Ramos (cell line): Measurements from ENCODE around the gene ABL1.

Source experiments
- in situ Hi-C: fragments of 300-500 bp; cut with MboI; formaldehyde crosslinking; loops from one replicate; pipeline ENCODE4 v1.14.3; 2022; ENCODE audit warnings: low sequenced_read_pairs; ENCODE audit not compliant: unreplicated experiment

Gene ABL1

GRCh38 chr9:130927995-130928900 is 93.2 kb downstream of the ABL1 start:
- in situ Hi-C loops, result no loop called here

- in situ Hi-C loops, result no loop called here
These were observed 94.6 kb downstream of the ABL1 start for GRCh38 chr9:130929571-130930038.

GRCh38 chr9:130930132-130930803 is 95.2 kb downstream of the ABL1 start:
- in situ Hi-C loops, result no loop called here

- in situ Hi-C loops, result no loop called here
These were observed 95.8 kb downstream of the ABL1 start for GRCh38 chr9:130930804-130931349.

- in situ Hi-C loops, result no loop called here
These were observed 96.6 kb downstream of the ABL1 start for GRCh38 chr9:130931508-130932254.

- in situ Hi-C loops, result no loop called here
These were observed 97.4 kb downstream of the ABL1 start for GRCh38 chr9:130932255-130933079.

GRCh38 chr9:130933114-130934046 is 98.3 kb downstream of the ABL1 start:
- in situ Hi-C loops, result no loop called here

GRCh38 chr9:130934246-130934645 is 99.2 kb downstream of the ABL1 start:
- in situ Hi-C loops, result no loop called here

GRCh38 chr9:130934702-130935647 is 99.9 kb downstream of the ABL1 start:
- in situ Hi-C loops, result no loop called here

- in situ Hi-C loops, result no loop called here
These were observed 100.7 kb downstream of the ABL1 start for GRCh38 chr9:130935648-130936271.

GRCh38 chr9:130936285-130937117 is 101.4 kb downstream of the ABL1 start:
- in situ Hi-C loops, result no loop called here
